ENCODE data around the gene ESYT2. TPM values are rescaled to one million over a fixed set of nuclear protein-coding genes. Genes with fewer than 3 reads are reported as not detected.
"Not testable (repeated sequence)": the region's sequence is repeated elsewhere in the genome, so short reads cannot be mapped to it uniquely, and the experiment has no call there.

The ESYT2 gene
- polyA plus RNA-seq, 1 of the 3 experiments (the other 2 are of a cell fraction) = 34.2 TPM

DNA sequence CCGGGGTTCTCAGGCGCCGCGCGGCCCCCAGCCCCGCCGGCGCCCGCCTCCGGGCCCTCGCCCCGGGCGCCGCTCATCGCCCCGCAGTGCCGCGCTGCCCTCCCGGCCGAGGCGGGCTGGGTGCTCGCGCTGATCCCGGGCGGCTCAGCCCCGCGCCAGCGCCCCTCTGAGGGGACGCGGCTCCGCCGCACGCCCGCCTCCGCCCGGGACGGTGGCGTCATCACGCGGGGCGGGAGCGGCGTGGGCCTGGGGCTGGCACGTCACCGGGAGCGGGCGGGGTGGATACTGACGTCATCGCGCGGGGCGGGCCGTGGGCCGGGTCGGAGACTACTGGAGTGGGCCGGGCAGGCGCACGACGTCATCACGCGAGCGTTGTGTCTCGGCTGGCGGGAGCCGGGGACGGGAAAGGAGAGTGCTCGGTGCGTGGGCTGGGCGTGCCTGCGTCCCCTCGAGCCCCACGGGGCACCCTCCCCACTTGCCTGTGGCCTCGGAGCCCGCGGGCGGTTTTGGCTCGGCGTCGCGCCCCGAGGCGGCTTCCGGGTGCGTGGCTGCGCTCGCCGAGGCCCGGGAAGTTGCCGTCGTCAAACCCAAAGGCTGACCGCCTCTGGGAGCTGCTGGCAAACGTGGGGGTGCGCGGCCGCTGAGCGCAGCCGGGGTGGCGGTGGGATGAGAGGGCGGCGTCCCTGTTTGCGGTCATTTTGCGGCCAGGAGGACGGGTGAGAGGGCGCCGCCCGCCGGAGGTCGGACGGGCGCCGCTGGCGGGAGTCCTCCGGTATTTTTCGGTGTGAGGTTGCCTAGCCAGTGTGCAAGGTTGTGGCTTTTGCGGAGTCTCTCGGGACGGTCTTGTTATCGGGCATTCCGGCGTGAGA, at the start of gene ESYT2 (continued):
- TF ChIP-seq SMC3 (IDR thresholded peaks at IDR 0.05; ENCODE audit: low read depth, low read length) = peak; percentile 45
- TF ChIP-seq, protein P1, sequence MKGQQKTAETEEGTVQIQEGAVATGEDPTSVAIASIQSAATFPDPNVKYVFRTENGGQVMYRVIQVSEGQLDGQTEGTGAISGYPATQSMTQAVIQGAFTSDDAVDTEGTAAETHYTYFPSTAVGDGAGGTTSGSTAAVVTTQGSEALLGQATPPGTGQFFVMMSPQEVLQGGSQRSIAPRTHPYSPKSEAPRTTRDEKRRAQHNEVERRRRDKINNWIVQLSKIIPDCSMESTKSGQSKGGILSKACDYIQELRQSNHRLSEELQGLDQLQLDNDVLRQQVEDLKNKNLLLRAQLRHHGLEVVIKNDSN (IDR thresholded peaks at IDR 0.05; ENCODE audit: borderline replicate concordance, low read depth) = peak; percentile 15; the same call in 1 of the 2 replicates
- TF ChIP-seq, protein P2, sequence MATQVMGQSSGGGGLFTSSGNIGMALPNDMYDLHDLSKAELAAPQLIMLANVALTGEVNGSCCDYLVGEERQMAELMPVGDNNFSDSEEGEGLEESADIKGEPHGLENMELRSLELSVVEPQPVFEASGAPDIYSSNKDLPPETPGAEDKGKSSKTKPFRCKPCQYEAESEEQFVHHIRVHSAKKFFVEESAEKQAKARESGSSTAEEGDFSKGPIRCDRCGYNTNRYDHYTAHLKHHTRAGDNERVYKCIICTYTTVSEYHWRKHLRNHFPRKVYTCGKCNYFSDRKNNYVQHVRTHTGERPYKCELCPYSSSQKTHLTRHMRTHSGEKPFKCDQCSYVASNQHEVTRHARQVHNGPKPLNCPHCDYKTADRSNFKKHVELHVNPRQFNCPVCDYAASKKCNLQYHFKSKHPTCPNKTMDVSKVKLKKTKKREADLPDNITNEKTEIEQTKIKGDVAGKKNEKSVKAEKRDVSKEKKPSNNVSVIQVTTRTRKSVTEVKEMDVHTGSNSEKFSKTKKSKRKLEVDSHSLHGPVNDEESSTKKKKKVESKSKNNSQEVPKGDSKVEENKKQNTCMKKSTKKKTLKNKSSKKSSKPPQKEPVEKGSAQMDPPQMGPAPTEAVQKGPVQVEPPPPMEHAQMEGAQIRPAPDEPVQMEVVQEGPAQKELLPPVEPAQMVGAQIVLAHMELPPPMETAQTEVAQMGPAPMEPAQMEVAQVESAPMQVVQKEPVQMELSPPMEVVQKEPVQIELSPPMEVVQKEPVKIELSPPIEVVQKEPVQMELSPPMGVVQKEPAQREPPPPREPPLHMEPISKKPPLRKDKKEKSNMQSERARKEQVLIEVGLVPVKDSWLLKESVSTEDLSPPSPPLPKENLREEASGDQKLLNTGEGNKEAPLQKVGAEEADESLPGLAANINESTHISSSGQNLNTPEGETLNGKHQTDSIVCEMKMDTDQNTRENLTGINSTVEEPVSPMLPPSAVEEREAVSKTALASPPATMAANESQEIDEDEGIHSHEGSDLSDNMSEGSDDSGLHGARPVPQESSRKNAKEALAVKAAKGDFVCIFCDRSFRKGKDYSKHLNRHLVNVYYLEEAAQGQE (IDR thresholded peaks at IDR 0.05; ENCODE audit: low read depth, low read length) = 0 out of 2 replicates have a peak, but pooled peaks have one; percentile 27
- peak; percentile 92 for TF ChIP-seq POLR2AphosphoS5 (IDR thresholded peaks at IDR 0.05; ENCODE audit: low read depth, low read length)
- TF ChIP-seq EP300 (IDR thresholded peaks at IDR 0.05; ENCODE audit: borderline replicate concordance in 1 of 2, low read depth in 1 of 2, low read length in 1 of 2) = peak; percentile 10 to 55; a peak in 1 of 4 replicates
- 0 out of 2 replicates have a peak, but pooled peaks have one; percentile 27 for TF ChIP-seq YY1 (IDR thresholded peaks at IDR 0.05; ENCODE audit: low read depth)
- TF ChIP-seq CHD2 (IDR thresholded peaks at IDR 0.05; ENCODE audit: low read length, partially characterized antibody) = peak; percentile 87
- TF ChIP-seq NRF1 (IDR thresholded peaks at IDR 0.05; ENCODE audit: low read depth, low read length) = peak; percentile 68

DNA sequence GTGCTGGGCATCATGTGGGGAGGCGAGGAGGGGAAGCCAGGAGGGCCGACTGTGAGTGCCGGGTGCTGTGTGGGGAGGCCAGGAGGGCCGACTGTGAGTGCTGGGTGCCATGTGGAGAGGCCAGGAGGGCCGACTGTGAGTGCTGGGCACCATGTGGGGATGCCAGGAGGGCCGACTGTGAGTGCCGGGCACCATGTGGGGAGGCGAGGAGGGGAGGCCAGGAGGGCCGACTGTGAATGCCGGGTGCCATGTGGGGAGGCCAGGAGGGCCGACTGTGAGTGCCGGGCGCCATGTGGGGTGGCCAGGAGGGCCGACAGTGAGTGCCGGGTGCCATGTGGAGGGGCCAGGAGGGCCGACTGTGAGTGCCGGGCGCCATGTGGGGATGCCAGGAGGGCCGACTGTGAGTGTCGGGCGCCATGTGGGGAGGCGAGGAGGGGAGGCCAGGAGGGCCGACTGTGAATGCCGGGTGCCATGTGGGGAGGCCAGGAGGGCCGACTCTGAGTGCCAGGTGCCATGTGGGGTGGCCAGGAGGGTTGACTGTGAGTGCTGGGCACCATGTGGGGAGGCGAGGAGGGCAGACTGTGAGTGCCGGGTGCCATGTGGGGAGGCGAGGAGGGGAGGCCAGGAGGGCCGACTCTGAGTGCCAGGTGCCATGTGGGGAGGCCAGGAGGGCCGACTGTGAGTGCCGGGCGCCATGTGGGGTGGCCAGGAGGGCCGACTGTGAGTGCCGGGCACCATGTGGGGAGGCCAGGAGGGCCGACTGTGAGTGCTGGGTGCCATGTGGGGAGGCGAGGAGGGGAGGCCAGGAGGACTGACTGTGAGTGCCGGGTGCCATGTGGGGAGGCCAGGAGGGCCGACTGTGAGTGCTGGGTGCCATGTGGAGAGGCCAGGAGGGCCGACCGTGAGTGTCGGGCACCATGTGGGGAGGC, 49.1 kb upstream of the ESYT2 start:
- H3K27ac ChIP-seq (ENCODE audit: low read depth in 2 of 2, low read length in 1 of 2); H4K20me1 ChIP-seq (ENCODE audit: insufficient read depth); H3K79me2 ChIP-seq (ENCODE audit: insufficient read depth); CTCF ChIA-PET; H3K9ac ChIP-seq; H2AFZ ChIP-seq (ENCODE audit: low read depth); DNase-seq; H3K27me3 ChIP-seq (ENCODE audit: insufficient read depth); POLR2A ChIA-PET; H3K9me3 ChIP-seq; H3K4me3 ChIP-seq (ENCODE audit: low read depth in 2 of 2, low read length in 1 of 2); H3K4me1 ChIP-seq (ENCODE audit: control insufficient read depth in 1 of 2, insufficient read depth in 2 of 2, low read depth in 1 of 2, low read length in 1 of 2); H3F3A ChIP-seq (replicated peaks; ENCODE audit: insufficient read depth); H3K9me2 ChIP-seq; H3K4me2 ChIP-seq: not testable (repeated sequence)
- peaks cover 43% of the 10 kb centered on the region in 2 experiments for H3K36me3 ChIP-seq (replicated peaks in 1 of 2; ENCODE audit: control insufficient read depth in 1 of 2, insufficient read depth in 2 of 2, low read length in 1 of 2)
- 95% methylated on average over 41 of the region's 41 CpGs for WGBS (ENCODE audit: low lambda C conversion rate)

All from SK-N-SH (cell line).